Endothelial cell of umbilical vein (primary cell): Measurements from ENCODE around the gene MT1M. TPM values are rescaled to one million over a fixed set of nuclear protein-coding genes. Genes with fewer than 3 reads are reported as not detected.

Source experiments
- BruUV-seq: library from RNA; stranded (reverse); fragments of 400-500 nt; replicated peaks from 2 replicates; lab custom pipeline; 2021; lab: Mats Ljungman, UMichigan
- CTCF ChIA-PET: fragments of 300-600, 350-600 bp; sonication (Branson Sonifier 250); formaldehyde crosslinking; loops from one replicate; lab custom pipeline; 2021; ENCODE audit warnings: antibody characterized with exemption, inconsistent platforms; lab: Charles Lee
- POLR2A ChIA-PET: fragments of 300-600, 350-600 bp; sonication (Branson Sonifier 250); formaldehyde crosslinking; loops from one replicate; lab custom pipeline; 2021; ENCODE audit warnings: antibody characterized with exemption, inconsistent platforms; lab: Charles Lee
- DNase-seq: peaks from one replicate; pipeline ENCODE4 v3.0.0-alpha.2; 2011; ENCODE audit warnings: low read depth, low spot score
- FAIRE-seq: peaks from 2 replicates; lab custom pipeline; 2011; peaks lifted over from hg19 to GRCh38; lab: Jason Lieb, UNC
- H2AFZ ChIP-seq: 2 replicates; pipeline ENCODE4 v1.6.0; 2012; ENCODE audit warnings: low read depth, low read length, control low read depth, inconsistent platforms
- H3K27ac ChIP-seq: 2 replicates; pipeline ENCODE4 v1.5.1; 2011; ENCODE audit warnings: low read depth, mild to moderate bottlenecking, control low read depth, low read length, moderate library complexity; ENCODE audit not compliant: insufficient read depth
- H3K27me3 ChIP-seq, 2 experiments: 2 replicates each; pipeline versions ENCODE4 v1.6.0 to v1.6.1; 2011; ENCODE audit warnings: low read length in 2 of 2, mixed read lengths in 1 of 2; ENCODE audit not compliant: control insufficient read depth in 2 of 2, insufficient read depth in 2 of 2
- H3K36me3 ChIP-seq, 2 experiments: 2 replicates in 1 of 2; 3 replicates in 1 of 2; pipeline ENCODE4 v1.5.1; 2011; ENCODE audit warnings: low read length in 2 of 2, mild to moderate bottlenecking in 1 of 2, moderate library complexity in 1 of 2; ENCODE audit not compliant: control insufficient read depth in 2 of 2, insufficient read depth in 2 of 2; ENCODE audit errors: extremely low read depth in 1 of 2
- H3K4me1 ChIP-seq: 3 replicates; pipeline ENCODE4 v1.5.1; 2011; ENCODE audit warnings: mild to moderate bottlenecking, low read length; ENCODE audit not compliant: control insufficient read depth, insufficient read depth; ENCODE audit errors: extremely low read depth
- H3K4me2 ChIP-seq: 2 replicates; pipeline ENCODE4 v1.6.1; 2011; ENCODE audit warnings: low read length, control low read depth, mixed read lengths; ENCODE audit not compliant: insufficient read depth
- H3K4me3 ChIP-seq, 3 experiments: fragments of 200-600 bp in 1 of 3; sonication (generic), shearing (Covaris generic) in 1 of 3; replicated peaks in 1 of 3; 2 replicates each; pipeline ENCODE4 v1.5.1; 2011 to 2016; ENCODE audit warnings: control low read depth in 3 of 3, low read length in 3 of 3, mild to moderate bottlenecking in 2 of 3, inconsistent platforms in 1 of 3, low read depth in 1 of 3, moderate library complexity in 1 of 3; ENCODE audit not compliant: insufficient read depth in 1 of 3
- H3K79me2 ChIP-seq: 2 replicates; pipeline ENCODE4 v1.6.0; 2012; ENCODE audit warnings: low read length, inconsistent platforms; ENCODE audit not compliant: control insufficient read depth, insufficient read depth
- H3K9ac ChIP-seq: replicated peaks from 2 replicates; pipeline ENCODE3; 2011; ENCODE audit warnings: low read length, control low read depth; ENCODE audit not compliant: insufficient read depth; ENCODE audit errors: extremely low read depth
- H3K9me1 ChIP-seq: replicated peaks from 3 replicates; pipeline ENCODE4 v1.6.0; 2011; ENCODE audit warnings: mild to moderate bottlenecking, low read length; ENCODE audit not compliant: control insufficient read depth, insufficient read depth; ENCODE audit errors: extremely low read depth
- H3K9me3 ChIP-seq: replicated peaks from 2 replicates; pipeline ENCODE4 v1.5.1; 2012; ENCODE audit warnings: low read length, inconsistent platforms; ENCODE audit not compliant: control insufficient read depth, insufficient read depth
- H4K20me1 ChIP-seq: replicated peaks from 2 replicates; pipeline ENCODE3; 2011; ENCODE audit warnings: mild to moderate bottlenecking, low read length; ENCODE audit not compliant: control insufficient read depth, insufficient read depth; ENCODE audit errors: extremely low read depth
- EZH2 ChIP-seq: IDR thresholded peaks from 2 replicates; pipeline ENCODE4 v1.6.1; 2012; ENCODE audit warnings: borderline replicate concordance, low read depth, mild to moderate bottlenecking, moderate library complexity, low read length, inconsistent platforms; ENCODE audit not compliant: severe bottlenecking
- FOS ChIP-seq: IDR thresholded peaks from 2 replicates; pipeline ENCODE4 v1.6.1; 2011; ENCODE audit warnings: mild to moderate bottlenecking, low read length, moderate library complexity, borderline replicate concordance; ENCODE audit not compliant: insufficient read depth
- GATA2 ChIP-seq: IDR thresholded peaks from 2 replicates; pipeline ENCODE4 v1.7.0; 2011; ENCODE audit warnings: low read depth, mild to moderate bottlenecking, moderate library complexity, mixed read lengths, low read length; ENCODE audit not compliant: insufficient read length, insufficient read depth
- JUN ChIP-seq: IDR thresholded peaks from 2 replicates; pipeline ENCODE4 v1.6.1; 2011; ENCODE audit warnings: borderline replicate concordance, low read depth; ENCODE audit not compliant: insufficient read length, insufficient read depth
- MYC ChIP-seq: IDR thresholded peaks from one replicate; pipeline ENCODE4 v1.6.1; 2011; ENCODE audit warnings: mild to moderate bottlenecking, low read depth, low read length
- POLR2A ChIP-seq: IDR thresholded peaks from 2 replicates; pipeline ENCODE4 v1.6.1; 2012; ENCODE audit warnings: low read depth, mild to moderate bottlenecking, control low read depth, low read length
- POLR2AphosphoS5 ChIP-seq: IDR thresholded peaks from 2 replicates; pipeline ENCODE4 v1.6.1; 2012; ENCODE audit warnings: low read depth, mild to moderate bottlenecking, control low read depth, low read length, moderate library complexity; ENCODE audit not compliant: insufficient read depth
- dilution Hi-C: fragments of 300-500 bp; cut with MboI; formaldehyde crosslinking; loops from one replicate; pipeline ENCODE4 v1.15.0; 2019; ENCODE audit warnings: low sequenced_read_pairs; ENCODE audit not compliant: extremely low pct_ligation_motif_present
- intact Hi-C: fragments of 100-400 bp; cut with micrococcal nuclease; formaldehyde crosslinking; loops from one replicate; pipeline ENCODE4 v1.10.0; 2022
- polyA plus RNA-seq, 4 experiments: library from polyadenylated mRNA; depleted of rRNA in 3 of 4; stranded (reverse) in 3 of 4; unstranded in 1 of 4; fragments of >200 nt; gene quantifications; 2 replicates each; pipeline versions ENCODE4 v1.2.1 to v1.2.3, GENCODE V29; 2011 to 2012; ENCODE audit warnings: missing spikeins in 1 of 4
- total RNA-seq: library from RNA; stranded (reverse); gene quantifications from 2 replicates; pipeline ENCODE4 v1.2.3, GENCODE V29; 2021
- TF ChIP-seq, protein P1 (sequence below): IDR thresholded peaks from 2 replicates; pipeline ENCODE4 v1.6.1; 2011; ENCODE audit not compliant: insufficient read depth, insufficient read length
- TF ChIP-seq, protein P2 (sequence below), 2 donors: IDR thresholded peaks; 1 replicate in 1 of 2; 2 replicates in 1 of 2; pipeline ENCODE4 v1.5.1; 2011; ENCODE audit warnings: low read length in 2 of 2, mild to moderate bottlenecking in 2 of 2, moderate library complexity in 2 of 2, control low read depth in 1 of 2, inconsistent platforms in 1 of 2, low read depth in 1 of 2; ENCODE audit not compliant: insufficient read depth in 1 of 2; ENCODE audit errors: extremely low read depth in 1 of 2

The MT1M gene
- total and polyA plus RNA-seq, 2 donors (not counting 3 experiments of a cell fraction or from before 2014, with no cell fraction given): 4.3 to 4.6 TPM

GRCh38 chr16:56677474-56677873 is 45.0 kb downstream of the MT1M start:
- BruUV-seq: no TSS peak

DNA sequence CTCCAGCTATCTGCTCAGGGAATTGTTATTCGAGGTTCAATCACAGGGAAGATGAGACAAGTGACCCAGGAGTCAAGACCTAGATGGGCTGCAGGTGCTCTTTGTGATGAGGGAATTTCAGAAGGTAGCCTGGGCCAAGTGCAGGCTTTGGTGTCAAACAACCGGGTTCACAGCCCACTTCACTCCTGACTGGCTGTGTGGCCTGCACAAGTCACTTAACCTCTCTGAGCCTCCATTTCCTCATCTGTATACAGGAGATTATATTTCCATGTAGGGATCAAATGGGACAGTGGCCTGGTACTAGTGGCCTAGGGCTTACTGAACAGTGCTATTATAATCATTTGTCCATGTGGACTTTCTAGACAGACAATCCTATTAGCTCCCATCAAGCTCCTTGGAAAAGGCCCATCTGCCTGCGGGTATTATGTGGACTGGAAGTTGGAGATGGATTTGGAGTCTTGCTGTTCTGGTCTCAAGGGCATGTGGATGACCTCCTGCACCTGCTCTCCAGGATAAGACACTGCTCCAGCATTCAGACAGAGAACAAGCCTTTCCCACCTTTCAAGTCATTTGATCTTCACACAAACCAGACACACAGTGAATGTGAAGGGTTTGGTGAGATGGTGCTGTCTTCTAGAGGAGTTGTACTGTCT is 46.7 kb downstream of the MT1M start:
- Histone ChIP-seq H3K4me3 (no peak overlapping the region), H3K9me1 (no peaks in the 10 kb centered on the region), H3K79me2 (no peaks in the 10 kb centered on the region), H3K4me1 (peaks cover 13% of the 10 kb centered on the region), H3K27ac (no peak overlapping the region), H3K36me3 (no peaks in the 10 kb centered on the region), H3K4me2 (no peak overlapping the region), H3K27me3 (peaks cover 13 to 14% of the 10 kb centered on the region in 2 experiments), H2AFZ (no peak overlapping the region), H3K9ac (no peak overlapping the region), H3K9me3 (no peaks in the 10 kb centered on the region), H4K20me1 (no peaks in the 10 kb centered on the region)
- POLR2A ChIA-PET: no interaction called here
- CTCF ChIA-PET: interaction anchor here (1.1 kb wide), 1 partner anchor 103 kb away, joined by 3 read pairs; no protein-coding TSS in a partner anchor
- no TSS peak for BruUV-seq
- DNase-seq: no peak
- dilution Hi-C loops: no loop called here
- no peak for FAIRE-seq
- TF ChIP-seq, protein P1, sequence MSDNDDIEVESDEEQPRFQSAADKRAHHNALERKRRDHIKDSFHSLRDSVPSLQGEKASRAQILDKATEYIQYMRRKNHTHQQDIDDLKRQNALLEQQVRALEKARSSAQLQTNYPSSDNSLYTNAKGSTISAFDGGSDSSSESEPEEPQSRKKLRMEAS: no peak
- no peak for TF ChIP-seq MYC
- TF ChIP-seq, protein P2, sequence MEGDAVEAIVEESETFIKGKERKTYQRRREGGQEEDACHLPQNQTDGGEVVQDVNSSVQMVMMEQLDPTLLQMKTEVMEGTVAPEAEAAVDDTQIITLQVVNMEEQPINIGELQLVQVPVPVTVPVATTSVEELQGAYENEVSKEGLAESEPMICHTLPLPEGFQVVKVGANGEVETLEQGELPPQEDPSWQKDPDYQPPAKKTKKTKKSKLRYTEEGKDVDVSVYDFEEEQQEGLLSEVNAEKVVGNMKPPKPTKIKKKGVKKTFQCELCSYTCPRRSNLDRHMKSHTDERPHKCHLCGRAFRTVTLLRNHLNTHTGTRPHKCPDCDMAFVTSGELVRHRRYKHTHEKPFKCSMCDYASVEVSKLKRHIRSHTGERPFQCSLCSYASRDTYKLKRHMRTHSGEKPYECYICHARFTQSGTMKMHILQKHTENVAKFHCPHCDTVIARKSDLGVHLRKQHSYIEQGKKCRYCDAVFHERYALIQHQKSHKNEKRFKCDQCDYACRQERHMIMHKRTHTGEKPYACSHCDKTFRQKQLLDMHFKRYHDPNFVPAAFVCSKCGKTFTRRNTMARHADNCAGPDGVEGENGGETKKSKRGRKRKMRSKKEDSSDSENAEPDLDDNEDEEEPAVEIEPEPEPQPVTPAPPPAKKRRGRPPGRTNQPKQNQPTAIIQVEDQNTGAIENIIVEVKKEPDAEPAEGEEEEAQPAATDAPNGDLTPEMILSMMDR (IDR thresholded peaks at IDR 0.05; ENCODE audit: extremely low read depth in 1 of 2, insufficient read depth in 1 of 2, low read depth in 1 of 2, low read length in 2 of 2): no peak
- TF ChIP-seq POLR2AphosphoS5: no peak
- TF ChIP-seq GATA2: no peak
- no peak for TF ChIP-seq FOS
- TF ChIP-seq POLR2A: no peak
- no peak for TF ChIP-seq JUN
- no peak for TF ChIP-seq EZH2
- intact Hi-C loops: no loop called here

More at GRCh38 chr16:56677474-56677873, 45.0 kb downstream of the MT1M start:
- no peaks in the 10 kb centered on the region for H3K79me2 ChIP-seq
- H3K4me1 ChIP-seq: peaks cover 5% of the 10 kb centered on the region
- no peak overlapping the region for H3K9ac ChIP-seq
- H4K20me1 ChIP-seq: no peaks in the 10 kb centered on the region
- no peaks in the 10 kb centered on the region for H3K9me3 ChIP-seq
- H2AFZ ChIP-seq: no peak overlapping the region
- ChIA-PET POLR2A (no interaction called here), CTCF (interaction anchor here (0.9 to 2.5 kb wide), 5 partner anchors 19 to 112 kb away, joined by 3 to 22 read pairs (median 4); no protein-coding TSS in a partner anchor)
- no peak overlapping the region for H3K4me3 ChIP-seq
- H3K36me3 ChIP-seq: no peaks in the 10 kb centered on the region
- no peaks in the 10 kb centered on the region for H3K9me1 ChIP-seq
- no peak for DNase-seq
- H3K27ac ChIP-seq: no peak overlapping the region
- TF ChIP-seq EZH2: no peak
- TF ChIP-seq, protein P2 (IDR thresholded peaks at IDR 0.05; ENCODE audit: extremely low read depth in 1 of 2, insufficient read depth in 1 of 2, low read depth in 1 of 2, low read length in 2 of 2): no peak
- TF ChIP-seq POLR2A: no peak
- no peak for TF ChIP-seq POLR2AphosphoS5
- FAIRE-seq: no peak
- peaks cover 19 to 28% of the 10 kb centered on the region in 2 experiments for H3K27me3 ChIP-seq
- dilution Hi-C loops (no loop called here), intact Hi-C loops (no loop called here)
- no peak overlapping the region for H3K4me2 ChIP-seq
